WTC11 (cell line): ENCODE results near the gene PDLIM1. TPM values are rescaled to one million over a fixed set of nuclear protein-coding genes. Genes with fewer than 3 reads are reported as not detected.

Source experiments
- ATAC-seq: fragments of 200-7000 bp; cut with Tn5 transposase; 2 replicates; pipeline ENCODE4 v1.10.0; 2021; ENCODE audit warnings: mild to moderate bottlenecking, moderate library complexity
- CTCF ChIA-PET: fragments of 300-600 bp; sonication (Branson Sonifier 250); formaldehyde crosslinking; loops from one replicate; lab custom pipeline; 2021; ENCODE audit warnings: antibody characterized with exemption; lab: Charles Lee
- POLR2A ChIA-PET: fragments of 350-600 bp; sonication (Branson Sonifier 250); formaldehyde crosslinking; loops from one replicate; lab custom pipeline; 2021; ENCODE audit warnings: antibody characterized with exemption; lab: Charles Lee
- DNase-seq: peaks from one replicate; pipeline ENCODE4 v3.0.0; 2021; ENCODE audit warnings: low spot score
- H3K27ac Mint-ChIP-seq: 2 replicates; pipeline ENCODE4 v1.8.0; 2021; ENCODE audit warnings: mixed read lengths
- H3K27me3 Mint-ChIP-seq: 2 replicates; pipeline ENCODE4 v1.8.0; 2021; ENCODE audit warnings: low read depth, mild to moderate bottlenecking, moderate library complexity, mixed read lengths
- H3K36me3 Mint-ChIP-seq: 2 replicates; pipeline ENCODE4 v1.8.0; 2021; ENCODE audit warnings: mixed read lengths
- H3K4me1 Mint-ChIP-seq: 2 replicates; pipeline ENCODE4 v1.8.0; 2022; ENCODE audit warnings: mixed read lengths
- H3K4me3 Mint-ChIP-seq: 2 replicates; pipeline ENCODE4 v1.8.0; 2021; ENCODE audit warnings: mild to moderate bottlenecking, moderate library complexity, mixed read lengths
- H3K9me3 Mint-ChIP-seq: 2 replicates; pipeline ENCODE4 v1.8.0; 2021; ENCODE audit warnings: mixed read lengths
- CREB1 ChIP-seq: sonication (generic); formaldehyde crosslinking; IDR thresholded peaks from 2 replicates; pipeline ENCODE4 v1.8.0; 2023; ENCODE audit warnings: mild to moderate bottlenecking, missing genetic modification reagents
- ELF4 ChIP-seq: sonication (generic); formaldehyde crosslinking; IDR thresholded peaks from 2 replicates; pipeline ENCODE4 v1.8.1; 2022; ENCODE audit warnings: low read depth, mild to moderate bottlenecking, moderate library complexity, missing genetic modification reagents
- FOXJ3 ChIP-seq: sonication (generic); formaldehyde crosslinking; IDR thresholded peaks from 2 replicates; pipeline ENCODE4 v1.9.0; 2021; ENCODE audit warnings: missing genetic modification reagents, mild to moderate bottlenecking, borderline replicate concordance
- MYBL2 ChIP-seq: sonication (generic); formaldehyde crosslinking; IDR thresholded peaks from 2 replicates; pipeline ENCODE4 v1.8.1; 2023; ENCODE audit warnings: mild to moderate bottlenecking, moderate library complexity, missing genetic modification reagents
- NFE2L1 ChIP-seq: sonication (generic); formaldehyde crosslinking; IDR thresholded peaks from 2 replicates; pipeline ENCODE4 v1.8.1; 2023; ENCODE audit warnings: missing genetic modification reagents
- NR1H2 ChIP-seq: sonication (generic); formaldehyde crosslinking; IDR thresholded peaks from 2 replicates; pipeline ENCODE4 v1.9.0; 2021; ENCODE audit warnings: mild to moderate bottlenecking, moderate library complexity, missing genetic modification reagents
- NR2C2 ChIP-seq: sonication (generic); formaldehyde crosslinking; IDR thresholded peaks from 2 replicates; pipeline ENCODE4 v1.8.0; 2022; ENCODE audit warnings: mild to moderate bottlenecking, missing genetic modification reagents
- PRRX2 ChIP-seq: fragments of 250-450 bp; sonication (Bioruptor Pico); IDR thresholded peaks from 2 replicates; pipeline ENCODE4 v1.8.0; 2021; ENCODE audit warnings: mild to moderate bottlenecking
- RORB ChIP-seq: fragments of 250-450 bp; sonication (Bioruptor Pico); IDR thresholded peaks from 2 replicates; pipeline ENCODE4 v1.9.0; 2021; ENCODE audit warnings: mild to moderate bottlenecking
- SMAD3 ChIP-seq: sonication (generic); formaldehyde crosslinking; IDR thresholded peaks from 2 replicates; pipeline ENCODE4 v1.8.0; 2022; ENCODE audit warnings: missing genetic modification reagents, mild to moderate bottlenecking, borderline replicate concordance
- TEAD4 ChIP-seq: sonication (generic); formaldehyde crosslinking; IDR thresholded peaks from 2 replicates; pipeline ENCODE4 v1.8.0; 2022; ENCODE audit warnings: mild to moderate bottlenecking, missing genetic modification reagents
- TP53 ChIP-seq: sonication (generic); formaldehyde crosslinking; IDR thresholded peaks from 2 replicates; pipeline ENCODE4 v1.8.1; 2023; ENCODE audit warnings: mild to moderate bottlenecking, missing genetic modification reagents
- ZNF219 ChIP-seq: sonication (generic); formaldehyde crosslinking; IDR thresholded peaks from 2 replicates; pipeline ENCODE4 v1.8.0; 2023; ENCODE audit warnings: missing genetic modification reagents, mild to moderate bottlenecking, borderline replicate concordance
- ZNF232 ChIP-seq: sonication (generic); formaldehyde crosslinking; IDR thresholded peaks from 2 replicates; pipeline ENCODE4 v1.8.0; 2022; ENCODE audit warnings: mild to moderate bottlenecking, missing genetic modification reagents
- ZNF263 ChIP-seq: sonication (generic); formaldehyde crosslinking; IDR thresholded peaks from 2 replicates; pipeline ENCODE4 v1.8.1; 2022; ENCODE audit warnings: low read depth, mild to moderate bottlenecking, moderate library complexity, missing genetic modification reagents
- total RNA-seq: library from RNA; stranded (reverse); gene quantifications from 3 replicates; pipeline ENCODE4 v1.2.3, GENCODE V29; 2021
- TF ChIP-seq, protein P1 (sequence below): sonication (generic); formaldehyde crosslinking; conservative IDR thresholded peaks from 2 replicates; pipeline ENCODE4 v1.8.1; 2022; ENCODE audit warnings: mild to moderate bottlenecking, missing genetic modification reagents
- TF ChIP-seq, protein P2 (sequence below): sonication (generic); formaldehyde crosslinking; IDR thresholded peaks from 2 replicates; pipeline ENCODE4 v1.8.0; 2022; ENCODE audit warnings: mild to moderate bottlenecking, missing genetic modification reagents
- TF ChIP-seq, protein P3 (sequence below): sonication (generic); formaldehyde crosslinking; IDR thresholded peaks from 2 replicates; pipeline ENCODE4 v1.8.0; 2023; ENCODE audit warnings: missing genetic modification reagents, mild to moderate bottlenecking, borderline replicate concordance
- TF ChIP-seq, protein P4 (sequence below): sonication (generic); formaldehyde crosslinking; IDR thresholded peaks from 2 replicates; pipeline ENCODE4 v1.8.0; 2022; ENCODE audit warnings: mild to moderate bottlenecking, missing genetic modification reagents
- TF ChIP-seq, protein P5 (sequence below): fragments of 250-450 bp; sonication (Bioruptor Pico); conservative IDR thresholded peaks from 2 replicates; pipeline ENCODE4 v1.9.0; 2021; ENCODE audit warnings: mild to moderate bottlenecking
- TF ChIP-seq, protein P6 (sequence below): sonication (generic); formaldehyde crosslinking; IDR thresholded peaks from 2 replicates; pipeline ENCODE4 v1.8.0; 2022; ENCODE audit warnings: missing genetic modification reagents

Gene PDLIM1
- total RNA-seq, 1 experiment from 2014 or later = 223 TPM

DNA sequence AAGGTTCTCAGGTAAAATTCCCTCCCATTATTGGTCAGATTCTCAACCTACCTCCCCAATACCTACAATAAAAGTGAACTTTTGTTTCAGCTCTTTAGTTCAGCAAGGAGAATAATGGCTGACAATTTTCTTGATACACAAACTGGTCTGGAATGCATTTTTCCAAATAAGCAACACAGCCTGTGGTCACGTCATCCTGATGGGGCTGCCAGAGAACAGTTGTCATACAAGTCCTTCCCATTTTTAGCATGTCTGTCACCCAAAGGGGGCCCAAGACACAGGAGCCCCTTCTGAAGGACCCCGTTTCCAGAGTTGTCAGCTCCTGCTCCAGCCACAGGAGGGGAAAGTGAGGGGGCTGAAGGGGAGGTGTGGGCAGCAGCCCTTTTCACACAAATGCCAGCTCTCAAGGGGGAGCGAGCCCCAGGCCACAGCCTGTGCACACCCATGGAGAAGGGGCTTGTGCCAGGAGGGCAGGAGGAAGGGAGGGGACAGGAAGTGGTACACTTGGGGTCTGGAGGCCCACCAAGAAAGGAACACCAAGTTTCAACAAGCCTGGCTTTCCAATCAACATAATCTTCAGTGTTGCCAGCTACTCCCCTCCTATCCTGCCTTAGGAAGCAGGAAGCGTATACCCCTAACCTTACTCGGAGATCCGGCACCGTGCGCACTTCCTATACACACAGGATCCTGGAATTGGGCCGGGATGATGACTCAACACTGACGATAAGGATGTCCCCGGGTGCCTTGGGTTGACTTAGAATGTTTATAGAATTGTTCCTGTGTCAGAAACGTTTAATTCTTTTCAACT, 43.4 kb upstream of the PDLIM1 start:
- no peak for ATAC-seq
- no peaks in the 10 kb centered on the region for H3K27me3 Mint-ChIP-seq
- H3K4me3 Mint-ChIP-seq = no peak overlapping the region
- TF ChIP-seq TEAD4 = no peak
- TF ChIP-seq ZNF219 (CRISPR knock-in tag) = no peak
- no peak for TF ChIP-seq ZNF232
- TF ChIP-seq, protein P1, sequence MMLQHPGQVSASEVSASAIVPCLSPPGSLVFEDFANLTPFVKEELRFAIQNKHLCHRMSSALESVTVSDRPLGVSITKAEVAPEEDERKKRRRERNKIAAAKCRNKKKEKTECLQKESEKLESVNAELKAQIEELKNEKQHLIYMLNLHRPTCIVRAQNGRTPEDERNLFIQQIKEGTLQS = no peak
- TF ChIP-seq NR2C2 (CRISPR knock-in tag) = no peak
- no peak for TF ChIP-seq PRRX2 (CRISPR knock-in tag)
- TF ChIP-seq NR1H2 = no peak
- no peak for TF ChIP-seq CREB1 (CRISPR knock-in tag)
- TF ChIP-seq, protein P2, sequence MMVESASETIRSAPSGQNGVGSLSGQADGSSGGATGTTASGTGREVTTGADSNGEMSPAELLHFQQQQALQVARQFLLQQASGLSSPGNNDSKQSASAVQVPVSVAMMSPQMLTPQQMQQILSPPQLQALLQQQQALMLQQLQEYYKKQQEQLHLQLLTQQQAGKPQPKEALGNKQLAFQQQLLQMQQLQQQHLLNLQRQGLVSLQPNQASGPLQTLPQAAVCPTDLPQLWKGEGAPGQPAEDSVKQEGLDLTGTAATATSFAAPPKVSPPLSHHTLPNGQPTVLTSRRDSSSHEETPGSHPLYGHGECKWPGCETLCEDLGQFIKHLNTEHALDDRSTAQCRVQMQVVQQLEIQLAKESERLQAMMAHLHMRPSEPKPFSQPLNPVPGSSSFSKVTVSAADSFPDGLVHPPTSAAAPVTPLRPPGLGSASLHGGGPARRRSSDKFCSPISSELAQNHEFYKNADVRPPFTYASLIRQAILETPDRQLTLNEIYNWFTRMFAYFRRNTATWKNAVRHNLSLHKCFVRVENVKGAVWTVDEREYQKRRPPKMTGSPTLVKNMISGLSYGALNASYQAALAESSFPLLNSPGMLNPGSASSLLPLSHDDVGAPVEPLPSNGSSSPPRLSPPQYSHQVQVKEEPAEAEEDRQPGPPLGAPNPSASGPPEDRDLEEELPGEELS (CRISPR knock-in tag) = no peak
- no peak for TF ChIP-seq TP53 (CRISPR knock-in tag)
- TF ChIP-seq, protein P3, sequence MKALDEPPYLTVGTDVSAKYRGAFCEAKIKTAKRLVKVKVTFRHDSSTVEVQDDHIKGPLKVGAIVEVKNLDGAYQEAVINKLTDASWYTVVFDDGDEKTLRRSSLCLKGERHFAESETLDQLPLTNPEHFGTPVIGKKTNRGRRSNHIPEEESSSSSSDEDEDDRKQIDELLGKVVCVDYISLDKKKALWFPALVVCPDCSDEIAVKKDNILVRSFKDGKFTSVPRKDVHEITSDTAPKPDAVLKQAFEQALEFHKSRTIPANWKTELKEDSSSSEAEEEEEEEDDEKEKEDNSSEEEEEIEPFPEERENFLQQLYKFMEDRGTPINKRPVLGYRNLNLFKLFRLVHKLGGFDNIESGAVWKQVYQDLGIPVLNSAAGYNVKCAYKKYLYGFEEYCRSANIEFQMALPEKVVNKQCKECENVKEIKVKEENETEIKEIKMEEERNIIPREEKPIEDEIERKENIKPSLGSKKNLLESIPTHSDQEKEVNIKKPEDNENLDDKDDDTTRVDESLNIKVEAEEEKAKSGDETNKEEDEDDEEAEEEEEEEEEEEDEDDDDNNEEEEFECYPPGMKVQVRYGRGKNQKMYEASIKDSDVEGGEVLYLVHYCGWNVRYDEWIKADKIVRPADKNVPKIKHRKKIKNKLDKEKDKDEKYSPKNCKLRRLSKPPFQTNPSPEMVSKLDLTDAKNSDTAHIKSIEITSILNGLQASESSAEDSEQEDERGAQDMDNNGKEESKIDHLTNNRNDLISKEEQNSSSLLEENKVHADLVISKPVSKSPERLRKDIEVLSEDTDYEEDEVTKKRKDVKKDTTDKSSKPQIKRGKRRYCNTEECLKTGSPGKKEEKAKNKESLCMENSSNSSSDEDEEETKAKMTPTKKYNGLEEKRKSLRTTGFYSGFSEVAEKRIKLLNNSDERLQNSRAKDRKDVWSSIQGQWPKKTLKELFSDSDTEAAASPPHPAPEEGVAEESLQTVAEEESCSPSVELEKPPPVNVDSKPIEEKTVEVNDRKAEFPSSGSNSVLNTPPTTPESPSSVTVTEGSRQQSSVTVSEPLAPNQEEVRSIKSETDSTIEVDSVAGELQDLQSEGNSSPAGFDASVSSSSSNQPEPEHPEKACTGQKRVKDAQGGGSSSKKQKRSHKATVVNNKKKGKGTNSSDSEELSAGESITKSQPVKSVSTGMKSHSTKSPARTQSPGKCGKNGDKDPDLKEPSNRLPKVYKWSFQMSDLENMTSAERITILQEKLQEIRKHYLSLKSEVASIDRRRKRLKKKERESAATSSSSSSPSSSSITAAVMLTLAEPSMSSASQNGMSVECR = no peak
- TF ChIP-seq SMAD3 = no peak
- TF ChIP-seq, all 79 proteins: peak for 0
- ChIA-PET POLR2A (no interaction called here), CTCF (no interaction called here)
- no peak for DNase-seq
- Mint-ChIP-seq H3K27ac (no peak overlapping the region), H3K36me3 (peaks cover 17% of the 10 kb centered on the region), H3K9me3 (no peaks in the 10 kb centered on the region), H3K4me1 (peaks cover 20% of the 10 kb centered on the region)

DNA sequence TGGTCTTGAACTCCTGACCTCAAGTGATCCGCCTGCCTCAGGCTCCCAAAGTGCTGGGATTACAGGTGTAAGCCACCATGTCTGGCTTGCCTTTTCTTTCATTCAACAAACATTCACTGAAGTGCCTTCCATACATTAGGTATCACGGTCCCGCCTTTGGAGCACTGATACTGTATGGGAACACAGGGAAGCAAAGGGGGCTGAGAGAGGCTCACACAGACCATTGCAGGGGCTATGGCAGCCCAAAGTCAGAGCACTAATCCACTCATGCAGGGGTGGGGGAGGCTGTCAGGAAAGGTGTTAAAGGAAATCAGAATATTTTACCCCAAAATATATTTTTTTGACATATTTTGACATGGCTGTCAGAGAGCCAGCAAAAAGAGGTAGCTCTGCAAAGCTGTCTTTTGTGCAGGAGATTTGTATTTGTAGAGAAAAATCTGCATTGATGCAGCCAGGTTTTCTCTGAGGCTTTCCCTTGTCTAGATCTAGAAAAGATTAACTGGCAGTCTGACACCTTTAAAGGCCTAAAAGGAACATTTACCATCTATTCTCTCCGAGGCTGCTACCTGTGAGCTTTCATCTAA, 42.0 kb upstream of the PDLIM1 start:
- Mint-ChIP-seq H3K4me3 (no peak overlapping the region), H3K27me3 (no peaks in the 10 kb centered on the region), H3K27ac (peak overlapping the region; percentile 50; the same call in 1 of the 2 replicates), H3K9me3 (no peaks in the 10 kb centered on the region), H3K4me1 (peaks cover 16% of the 10 kb centered on the region), H3K36me3 (peaks cover 13% of the 10 kb centered on the region)
- ChIA-PET CTCF (no interaction called here), POLR2A (no interaction called here)
- TF ChIP-seq NR1H2 (no peak), ZNF263 (CRISPR knock-in tag) (no peak), FOXJ3 (CRISPR knock-in tag) (no peak), NFE2L1 (no peak), MYBL2 (no peak), RORB (no peak), ELF4 (CRISPR knock-in tag) (no peak)
- TF ChIP-seq, protein P4, sequence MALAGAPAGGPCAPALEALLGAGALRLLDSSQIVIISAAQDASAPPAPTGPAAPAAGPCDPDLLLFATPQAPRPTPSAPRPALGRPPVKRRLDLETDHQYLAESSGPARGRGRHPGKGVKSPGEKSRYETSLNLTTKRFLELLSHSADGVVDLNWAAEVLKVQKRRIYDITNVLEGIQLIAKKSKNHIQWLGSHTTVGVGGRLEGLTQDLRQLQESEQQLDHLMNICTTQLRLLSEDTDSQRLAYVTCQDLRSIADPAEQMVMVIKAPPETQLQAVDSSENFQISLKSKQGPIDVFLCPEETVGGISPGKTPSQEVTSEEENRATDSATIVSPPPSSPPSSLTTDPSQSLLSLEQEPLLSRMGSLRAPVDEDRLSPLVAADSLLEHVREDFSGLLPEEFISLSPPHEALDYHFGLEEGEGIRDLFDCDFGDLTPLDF (CRISPR knock-in tag) = no peak
- TF ChIP-seq, protein P5, sequence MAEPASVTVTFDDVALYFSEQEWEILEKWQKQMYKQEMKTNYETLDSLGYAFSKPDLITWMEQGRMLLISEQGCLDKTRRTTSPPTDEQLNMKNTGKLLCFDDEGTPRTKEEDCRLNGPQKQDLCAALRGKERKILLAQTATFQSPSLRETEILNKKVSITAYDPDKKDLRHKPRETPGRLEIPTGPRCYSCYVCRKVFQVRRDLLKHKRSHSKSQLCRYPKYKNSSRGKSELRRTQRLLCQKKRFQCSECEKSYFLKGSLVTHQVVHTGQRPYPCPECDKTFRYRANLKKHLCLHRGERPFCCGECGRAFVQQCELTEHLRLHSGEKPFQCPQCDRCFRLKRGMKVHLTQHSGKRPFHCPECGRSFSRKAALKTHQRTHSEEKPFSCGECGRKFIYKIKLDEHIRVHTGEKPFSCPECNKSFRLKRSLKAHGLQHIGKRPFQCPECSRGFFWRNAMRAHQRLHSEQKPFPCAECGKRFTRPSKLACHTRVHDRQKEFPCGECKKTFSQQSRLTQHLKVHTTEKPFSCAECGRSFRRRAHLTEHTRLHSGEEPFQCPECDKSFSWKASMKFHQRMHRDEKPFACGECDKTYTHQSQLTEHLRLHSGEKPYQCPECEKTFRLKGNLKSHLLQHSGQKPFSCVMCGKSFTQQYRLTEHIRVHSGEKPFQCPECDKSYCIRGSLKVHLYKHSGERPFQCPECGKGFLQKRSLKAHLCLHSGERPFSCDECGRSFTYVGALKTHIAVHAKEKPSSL (CRISPR knock-in tag) = no peak
- TF ChIP-seq, protein P6, sequence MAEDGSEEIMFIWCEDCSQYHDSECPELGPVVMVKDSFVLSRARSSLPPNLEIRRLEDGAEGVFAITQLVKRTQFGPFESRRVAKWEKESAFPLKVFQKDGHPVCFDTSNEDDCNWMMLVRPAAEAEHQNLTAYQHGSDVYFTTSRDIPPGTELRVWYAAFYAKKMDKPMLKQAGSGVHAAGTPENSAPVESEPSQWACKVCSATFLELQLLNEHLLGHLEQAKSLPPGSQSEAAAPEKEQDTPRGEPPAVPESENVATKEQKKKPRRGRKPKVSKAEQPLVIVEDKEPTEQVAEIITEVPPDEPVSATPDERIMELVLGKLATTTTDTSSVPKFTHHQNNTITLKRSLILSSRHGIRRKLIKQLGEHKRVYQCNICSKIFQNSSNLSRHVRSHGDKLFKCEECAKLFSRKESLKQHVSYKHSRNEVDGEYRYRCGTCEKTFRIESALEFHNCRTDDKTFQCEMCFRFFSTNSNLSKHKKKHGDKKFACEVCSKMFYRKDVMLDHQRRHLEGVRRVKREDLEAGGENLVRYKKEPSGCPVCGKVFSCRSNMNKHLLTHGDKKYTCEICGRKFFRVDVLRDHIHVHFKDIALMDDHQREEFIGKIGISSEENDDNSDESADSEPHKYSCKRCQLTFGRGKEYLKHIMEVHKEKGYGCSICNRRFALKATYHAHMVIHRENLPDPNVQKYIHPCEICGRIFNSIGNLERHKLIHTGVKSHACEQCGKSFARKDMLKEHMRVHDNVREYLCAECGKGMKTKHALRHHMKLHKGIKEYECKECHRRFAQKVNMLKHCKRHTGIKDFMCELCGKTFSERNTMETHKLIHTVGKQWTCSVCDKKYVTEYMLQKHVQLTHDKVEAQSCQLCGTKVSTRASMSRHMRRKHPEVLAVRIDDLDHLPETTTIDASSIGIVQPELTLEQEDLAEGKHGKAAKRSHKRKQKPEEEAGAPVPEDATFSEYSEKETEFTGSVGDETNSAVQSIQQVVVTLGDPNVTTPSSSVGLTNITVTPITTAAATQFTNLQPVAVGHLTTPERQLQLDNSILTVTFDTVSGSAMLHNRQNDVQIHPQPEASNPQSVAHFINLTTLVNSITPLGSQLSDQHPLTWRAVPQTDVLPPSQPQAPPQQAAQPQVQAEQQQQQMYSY (CRISPR knock-in tag) = no peak
- DNase-seq (no peak), ATAC-seq (no peak)
